ENCODE data around the gene DVL3.
"Not testable (repeated sequence)": the region's sequence is repeated elsewhere in the genome, so short reads cannot be mapped to it uniquely, and the experiment has no call there.

Gene DVL3

GRCh38 chr3:184154885-184155643 is at the start of gene DVL3:
TSS of gene DVL3 (plus strand) at chr3:184155377. CDS start at chr3:184155636, 259 bp downstream.
- DNase-seq: peak in 41 of 42 donors; percentile 36 to 87 (median 72)

GRCh38 chr3:184110316-184110725 is 44.9 kb upstream of the DVL3 start:
- intact Hi-C loops (cut with DNase I): no loop called here

More at GRCh38 chr3:184154885-184155643, at the start of gene DVL3:
- intact Hi-C loops (cut with DNase I): loop anchor here (2.0 kb wide), 1 partner anchor 20 kb away; the partner anchor contains the start of gene EIF2B5

GRCh38 chr3:184116017-184116416 is 39.2 kb upstream of the DVL3 start:
- no peak for DNase-seq
- intact Hi-C loops (cut with DNase I): no loop called here

More at GRCh38 chr3:184110316-184110725, 44.9 kb upstream of the DVL3 start:
- no peak for DNase-seq

GRCh38 chr3:184117636-184118035 is 37.5 kb upstream of the DVL3 start:
- DNase-seq: peak in 31 of 42 donors; percentile 8 to 76 (median 31)
- intact Hi-C loops (cut with DNase I): no loop called here

- intact Hi-C loops (cut with DNase I); DNase-seq: not testable (repeated sequence)
Observed at GRCh38 chr3:184121031-184121430, 34.1 kb upstream of the DVL3 start.

- intact Hi-C loops (cut with DNase I): no loop called here
- DNase-seq: no peak
Observed at GRCh38 chr3:184126006-184126405, 29.2 kb upstream of the DVL3 start.

- no peak for DNase-seq
- intact Hi-C loops (cut with DNase I): no loop called here
Observed at GRCh38 chr3:184129012-184129411, 26.2 kb upstream of the DVL3 start.

- DNase-seq: no peak
- intact Hi-C loops (cut with DNase I): loop anchor here (10.0 kb wide), 2 partner anchors 118 to 238 kb away; partner anchors contain the start of gene ABCC5
Observed at GRCh38 chr3:184132945-184133344, 22.2 kb upstream of the DVL3 start.

GRCh38 chr3:184133840-184134745 is 21.1 kb upstream of the DVL3 start:
- DNase-seq: peak; percentile 80 to 94 (median 88)
- intact Hi-C loops (cut with DNase I): loop anchor here (2.0 to 10.0 kb wide), 3 partner anchors 21 to 239 kb away; partner anchors contain the start of genes ABCC5 and DVL3

GRCh38 chr3:184134746-184135148 is 20.4 kb upstream of the DVL3 start:
- DNase-seq: peak in 2 of 42 donors; percentile 22 to 49
- intact Hi-C loops (cut with DNase I): loop anchor here (2.0 to 10.0 kb wide), 4 partner anchors 20 to 240 kb away; partner anchors contain the start of genes ABCC5, AP2M1 and DVL3

- intact Hi-C loops (cut with DNase I): loop anchor here (2.0 to 10.0 kb wide), 4 partner anchors 19 to 241 kb away; partner anchors contain the start of genes ABCC5, AP2M1 and DVL3
- DNase-seq: peak; percentile 87 to 98 (median 95)
Observed at GRCh38 chr3:184135149-184135910, 19.8 kb upstream of the DVL3 start, which contains the start of gene EIF2B5. TSS of gene EIF2B5 (plus strand) at chr3:184135358. CDS start at chr3:184135386, 28 bp downstream.

- intact Hi-C loops (cut with DNase I): loop anchor here (2.0 to 10.0 kb wide), 4 partner anchors 19 to 241 kb away; partner anchors contain the start of genes ABCC5, AP2M1 and DVL3
- DNase-seq: no peak
Observed at GRCh38 chr3:184135911-184136260, 19.3 kb upstream of the DVL3 start.

- intact Hi-C loops (cut with DNase I): no loop called here
- no peak for DNase-seq
Observed at GRCh38 chr3:184140436-184140835, 14.7 kb upstream of the DVL3 start.

GRCh38 chr3:184142199-184142598 is 13.0 kb upstream of the DVL3 start:
- DNase-seq: no peak
- intact Hi-C loops (cut with DNase I): no loop called here

GRCh38 chr3:184143327-184143726 is 11.8 kb upstream of the DVL3 start:
- intact Hi-C loops (cut with DNase I): no loop called here
- DNase-seq: no peak

- intact Hi-C loops (cut with DNase I): no loop called here
- no peak for DNase-seq
Observed at GRCh38 chr3:184144505-184144904, 10.7 kb upstream of the DVL3 start.

GRCh38 chr3:184145111-184145524 is 10.1 kb upstream of the DVL3 start:
- peak in 16 of 42 donors; percentile 9 to 57 (median 29) for DNase-seq
- intact Hi-C loops (cut with DNase I): no loop called here

- no peak for DNase-seq
- intact Hi-C loops (cut with DNase I): no loop called here
Observed at GRCh38 chr3:184145751-184146270, 9.4 kb upstream of the DVL3 start.
